Middle frontal gyrus (tissue), 1 donor: ENCODE data around the gene SCGB1C1.

Experiments
- DNase-seq: peaks from one replicate; pipeline ENCODE4 v3.0.0-alpha.2; 2015; ENCODE audit warnings: low spot score; ENCODE audit errors: extremely low spot score

Gene SCGB1C1

GRCh38 chr11:241634-242033 lies 48.8 kb downstream of the SCGB1C1 start:
- no peak for DNase-seq
